Thyroid gland (tissue), 4 donors: Measurements from ENCODE around the gene TRMT2A. TPM values are rescaled to one million over a fixed set of nuclear protein-coding genes. Genes with fewer than 3 reads are reported as not detected.

ENCODE experiments used
- DNase-seq, 2 donors: peaks; one replicate each; pipeline ENCODE4 v3.0.0-alpha.2; 2019
- H3K27ac ChIP-seq, 3 donors: fragments of 200-600 bp; sonication (generic); 1 replicate in 2 of 3; 2 replicates in 1 of 3; pipeline ENCODE4 v1.5.1; 2016 to 2019; ENCODE audit warnings: mild to moderate bottlenecking in 1 of 3, moderate library complexity in 1 of 3
- H3K27me3 ChIP-seq: fragments of 200-600 bp; sonication (generic); one replicate; pipeline ENCODE4 v1.5.1; 2019
- H3K36me3 ChIP-seq, 2 donors: fragments of 200-600 bp; sonication (generic); one replicate each; pipeline ENCODE4 v1.5.1; 2016 to 2019
- H3K4me1 ChIP-seq, 2 donors: fragments of 200-600 bp; sonication (generic); one replicate each; pipeline ENCODE4 v1.5.1; 2017 to 2019
- H3K4me3 ChIP-seq, 3 donors: fragments of 200-600 bp; sonication (generic); replicated peaks in 1 of 3; 1 replicate in 2 of 3; 2 replicates in 1 of 3; pipeline ENCODE4 v1.5.1; 2016; ENCODE audit warnings: mild to moderate bottlenecking in 1 of 3
- H3K9me3 ChIP-seq: fragments of 200-600 bp; sonication (generic); one replicate; pipeline ENCODE4 v1.5.1; 2017
- POLR2A ChIP-seq, 2 donors: fragments of 450-650 bp; IDR thresholded peaks; one replicate each; pipeline ENCODE4 v1.6.1; 2017; ENCODE audit warnings: antibody characterized with exemption in 2 of 2, mild to moderate bottlenecking in 2 of 2, moderate library complexity in 1 of 2
- WGBS, 2 donors: methylation state at CpG; one replicate each; pipeline ENCODE4 v1.1.5; 2017; 5-methylcytosine and 5-hydroxymethylcytosine counted together
- intact Hi-C: fragments of 100-400 bp; cut with DNase I; formaldehyde crosslinking; loops from one replicate; pipeline ENCODE4 v1.15.1; 2023
- total RNA-seq, 4 donors: library from RNA; depleted of rRNA; stranded (reverse); fragments of >200 nt; gene quantifications; one replicate each; pipeline ENCODE4 v1.2.3, GENCODE V29; 2016
- TF ChIP-seq, protein P1 (sequence below), 6 experiments: fragments of 200-600 bp in 3 of 6; fragments of 450-650 bp in 3 of 6; sonication (generic) in 3 of 6; IDR thresholded peaks; one replicate each; pipeline ENCODE4 v1.5.1; 2016 to 2019; ENCODE audit warnings: antibody characterized with exemption in 6 of 6, mild to moderate bottlenecking in 2 of 6, inconsistent platforms in 1 of 6, moderate library complexity in 1 of 6

TRMT2A gene
- total RNA-seq, 4 donors from 2014 or later: 36.9 to 65.5 (median 53.3) TPM

DNA sequence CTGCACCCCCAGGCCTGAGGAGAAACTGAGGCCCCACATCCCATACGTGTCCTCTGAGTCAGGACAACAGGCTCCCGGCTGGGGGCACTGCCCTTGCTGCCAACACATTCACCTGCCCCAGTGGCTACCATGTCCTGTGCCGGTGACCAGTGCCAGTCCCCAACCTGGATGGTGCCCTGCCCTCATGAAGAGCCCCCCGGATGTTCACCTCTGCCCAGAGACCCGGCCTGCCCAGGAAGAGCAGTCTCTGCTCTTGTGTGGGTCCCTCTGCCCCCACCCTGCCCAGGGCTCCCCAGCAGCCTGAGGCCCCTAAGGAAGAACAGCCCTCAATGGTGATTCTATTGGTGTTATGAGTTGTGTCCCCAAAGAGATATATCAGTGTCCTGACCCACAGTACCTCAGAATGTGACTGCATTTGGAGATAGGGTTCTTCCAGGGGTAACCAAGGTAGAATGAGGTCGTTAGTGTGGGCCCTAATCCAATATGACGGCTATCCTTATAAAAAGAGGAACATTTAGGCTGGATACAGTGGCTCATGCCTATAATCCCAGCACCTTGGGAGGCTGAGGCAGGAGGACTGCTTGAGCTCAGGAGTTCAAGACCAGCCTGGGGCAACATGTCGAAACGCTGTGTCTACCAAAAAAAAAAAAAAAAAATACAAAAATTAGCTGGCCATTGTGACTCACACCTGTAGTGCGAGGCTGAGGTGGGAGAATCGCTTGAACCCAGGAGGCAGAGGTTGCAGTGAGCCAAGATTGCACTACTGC, 50.2 kb downstream of the TRMT2A start:
- whole genome bisulfite sequencing, 2 donors: 94 to 95% methylated on average over 9 to 11 of the region's 11 CpGs
- Histone ChIP-seq H3K27me3 (no peaks in the 10 kb centered on the region), H3K27ac (no peak overlapping the region), H3K36me3 (peaks cover 20 to 25% of the 10 kb centered on the region in 2 donors), H3K9me3 (no peaks in the 10 kb centered on the region), H3K4me3 (no peak overlapping the region), H3K4me1 (no peaks in the 10 kb centered on the region)
- no peak for DNase-seq
- intact Hi-C loops: no loop called here
- TF ChIP-seq, protein P1, sequence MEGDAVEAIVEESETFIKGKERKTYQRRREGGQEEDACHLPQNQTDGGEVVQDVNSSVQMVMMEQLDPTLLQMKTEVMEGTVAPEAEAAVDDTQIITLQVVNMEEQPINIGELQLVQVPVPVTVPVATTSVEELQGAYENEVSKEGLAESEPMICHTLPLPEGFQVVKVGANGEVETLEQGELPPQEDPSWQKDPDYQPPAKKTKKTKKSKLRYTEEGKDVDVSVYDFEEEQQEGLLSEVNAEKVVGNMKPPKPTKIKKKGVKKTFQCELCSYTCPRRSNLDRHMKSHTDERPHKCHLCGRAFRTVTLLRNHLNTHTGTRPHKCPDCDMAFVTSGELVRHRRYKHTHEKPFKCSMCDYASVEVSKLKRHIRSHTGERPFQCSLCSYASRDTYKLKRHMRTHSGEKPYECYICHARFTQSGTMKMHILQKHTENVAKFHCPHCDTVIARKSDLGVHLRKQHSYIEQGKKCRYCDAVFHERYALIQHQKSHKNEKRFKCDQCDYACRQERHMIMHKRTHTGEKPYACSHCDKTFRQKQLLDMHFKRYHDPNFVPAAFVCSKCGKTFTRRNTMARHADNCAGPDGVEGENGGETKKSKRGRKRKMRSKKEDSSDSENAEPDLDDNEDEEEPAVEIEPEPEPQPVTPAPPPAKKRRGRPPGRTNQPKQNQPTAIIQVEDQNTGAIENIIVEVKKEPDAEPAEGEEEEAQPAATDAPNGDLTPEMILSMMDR (IDR thresholded peaks at IDR 0.05): no peak
- TF ChIP-seq POLR2A (IDR thresholded peaks at IDR 0.05): no peak

DNA sequence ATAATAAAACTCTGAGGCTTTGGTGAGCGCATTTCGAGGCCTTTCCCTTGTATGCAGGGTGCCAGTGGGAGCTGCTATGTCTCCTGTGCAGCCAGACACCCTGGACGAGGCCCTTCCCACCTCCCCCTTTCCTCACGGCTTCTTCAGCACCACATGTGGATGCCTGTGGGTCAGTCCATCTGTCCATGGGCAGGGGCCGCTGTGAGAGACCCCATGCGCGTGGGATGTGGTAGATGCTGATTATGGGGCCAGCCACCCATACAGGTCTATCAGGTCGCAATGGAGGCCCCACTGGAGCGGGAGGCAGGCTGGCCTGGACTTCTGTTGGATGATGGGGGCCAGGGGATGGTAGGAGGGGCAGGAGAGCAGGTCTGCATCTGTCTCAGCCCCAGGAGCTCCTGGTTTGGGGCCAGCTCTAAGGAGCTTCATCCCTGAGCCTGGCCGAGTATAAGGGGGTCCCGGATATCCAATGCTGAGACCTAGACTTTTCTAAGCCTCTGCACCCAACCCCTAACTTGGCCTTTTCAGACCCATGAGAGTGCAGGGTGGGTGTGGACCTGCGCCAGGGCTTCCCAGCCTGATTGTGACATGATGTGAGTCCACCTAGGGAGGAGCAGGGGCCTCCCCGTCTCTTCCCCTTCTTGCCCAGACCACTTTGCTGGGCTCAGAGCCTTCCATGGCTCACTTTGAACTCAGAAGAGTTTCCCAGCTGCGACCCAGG, 51.0 kb downstream of the TRMT2A start:
- H3K4me1 ChIP-seq: no peaks in the 10 kb centered on the region
- TF ChIP-seq POLR2A (IDR thresholded peaks at IDR 0.05): no peak
- TF ChIP-seq, protein P1 (IDR thresholded peaks at IDR 0.05): no peak
- intact Hi-C loops: no loop called here
- no peaks in the 10 kb centered on the region for H3K27me3 ChIP-seq
- no peak overlapping the region for H3K4me3 ChIP-seq
- no peak for DNase-seq
- peaks cover 27 to 32% of the 10 kb centered on the region in 2 donors for H3K36me3 ChIP-seq
- no peaks in the 10 kb centered on the region for H3K9me3 ChIP-seq
- WGBS, 2 donors: 93 to 96% methylated on average over 9 to 12 of the region's 14 CpGs
- no peak overlapping the region for H3K27ac ChIP-seq

DNA sequence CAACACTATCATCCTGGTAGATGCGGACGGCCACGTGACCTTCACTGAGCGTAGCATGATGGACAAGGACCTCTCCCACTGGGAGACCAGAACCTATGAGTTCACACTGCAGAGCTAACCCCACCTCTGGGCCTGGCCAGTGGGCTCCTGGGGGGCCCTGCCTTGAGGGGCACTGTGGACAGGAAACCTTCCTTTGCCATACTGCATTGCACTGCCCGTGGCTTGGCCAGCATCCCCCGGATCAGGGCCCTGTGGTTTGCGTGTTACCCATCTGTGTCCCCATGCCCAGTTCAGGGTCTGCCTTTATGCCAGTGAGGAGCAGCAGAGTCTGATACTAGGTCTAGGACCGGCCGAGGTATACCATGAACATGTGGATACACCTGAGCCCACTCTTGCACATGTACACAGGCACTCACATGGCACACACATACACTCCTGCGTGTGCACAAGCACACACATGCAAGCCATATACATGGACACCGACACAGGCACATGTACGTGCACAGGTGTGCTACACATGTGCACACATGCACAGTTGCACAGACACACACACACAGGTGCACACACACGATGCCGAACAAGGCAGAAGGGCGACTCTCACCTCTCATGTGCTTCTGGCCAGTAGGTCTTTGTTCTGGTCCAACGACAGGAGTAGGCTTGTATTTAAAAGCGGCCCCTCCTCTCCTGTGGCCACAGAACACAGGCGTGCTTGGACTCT, 52.3 kb downstream of the TRMT2A start:
- Histone ChIP-seq H3K27ac (no peak overlapping the region), H3K27me3 (no peaks in the 10 kb centered on the region), H3K4me1 (no peaks in the 10 kb centered on the region), H3K9me3 (no peaks in the 10 kb centered on the region), H3K4me3 (no peak overlapping the region), H3K36me3 (peaks cover 28 to 34% of the 10 kb centered on the region in 2 donors)
- intact Hi-C loops: no loop called here
- DNase-seq: no peak
- no peak for TF ChIP-seq POLR2A (IDR thresholded peaks at IDR 0.05)
- TF ChIP-seq, protein P1 (IDR thresholded peaks at IDR 0.05): no peak
- 88 to 95% methylated on average over 11 to 14 of the region's 18 CpGs for whole genome bisulfite sequencing, 2 donors

DNA sequence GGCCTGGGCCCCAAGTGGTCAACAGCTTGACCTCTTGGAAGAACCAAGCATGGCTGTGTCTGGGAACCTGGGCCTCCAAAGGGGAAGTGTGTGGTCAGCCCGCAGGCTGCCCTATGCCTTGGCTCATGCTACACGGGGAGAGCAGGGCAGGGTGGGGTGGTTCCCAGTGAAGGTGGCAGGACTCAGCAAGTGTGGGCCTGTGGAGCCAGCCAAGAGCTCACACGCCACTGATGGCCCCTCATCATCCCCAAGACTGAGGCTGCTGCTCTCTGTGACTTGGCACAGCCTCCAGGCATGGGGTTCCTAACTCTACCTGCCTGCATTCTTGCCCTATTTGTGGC, 52.9 kb downstream of the TRMT2A start:
- Histone ChIP-seq H3K4me1 (no peaks in the 10 kb centered on the region), H3K27ac (no peak overlapping the region), H3K36me3 (peaks cover 28 to 34% of the 10 kb centered on the region in 2 donors), H3K4me3 (no peak overlapping the region), H3K27me3 (no peaks in the 10 kb centered on the region), H3K9me3 (no peaks in the 10 kb centered on the region)
- WGBS, 2 donors: 75% methylated on average over 2 of the region's 3 CpGs; no CpG with 5 or more reads in 1 of the 2 donors
- TF ChIP-seq, protein P1 (IDR thresholded peaks at IDR 0.05): no peak
- no peak for TF ChIP-seq POLR2A (IDR thresholded peaks at IDR 0.05)
- DNase-seq: no peak
- intact Hi-C loops: no loop called here
